ENCODE results near the gene CTCFL. TPM values are rescaled to one million over a fixed set of nuclear protein-coding genes. Genes with fewer than 3 reads are reported as not detected.

CTCFL gene
- total RNA-seq, 1 donor from 2014 or later: not detected

DNA sequence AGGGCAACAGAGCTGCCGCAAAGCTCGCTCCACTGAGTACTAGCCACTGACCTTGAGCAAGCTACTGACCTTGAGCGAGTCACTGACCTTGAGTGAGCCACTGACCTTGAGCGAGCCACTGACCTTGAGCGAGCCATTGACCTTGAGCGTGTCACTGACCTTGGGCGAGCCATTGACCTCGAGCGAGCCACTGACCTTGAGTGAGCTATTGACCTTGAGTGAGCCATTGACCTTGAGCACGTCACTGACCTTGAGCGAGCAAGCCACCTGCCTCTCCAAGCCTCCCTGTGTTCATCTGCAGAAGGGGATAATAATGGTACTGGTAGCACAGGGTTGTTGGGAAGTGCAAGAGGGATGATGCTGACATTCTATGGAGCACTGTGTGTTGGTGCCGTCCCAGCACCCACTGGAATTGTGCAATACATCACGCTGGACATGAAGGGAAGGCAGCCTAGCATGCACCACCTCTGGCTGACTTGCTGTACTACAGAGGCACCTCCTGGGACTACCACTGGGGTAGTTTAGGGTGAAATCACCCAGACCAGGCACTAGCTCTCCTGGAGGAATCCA is 60.2 kb downstream of the CTCFL start:
- H3K27me3 Mint-ChIP-seq (ENCODE audit: insufficient read depth): peaks cover 7% of the 10 kb centered on the region
- intact Hi-C loops (cut with micrococcal nuclease): no loop called here
- no peak for DNase-seq (ENCODE audit: low spot score)

DNA sequence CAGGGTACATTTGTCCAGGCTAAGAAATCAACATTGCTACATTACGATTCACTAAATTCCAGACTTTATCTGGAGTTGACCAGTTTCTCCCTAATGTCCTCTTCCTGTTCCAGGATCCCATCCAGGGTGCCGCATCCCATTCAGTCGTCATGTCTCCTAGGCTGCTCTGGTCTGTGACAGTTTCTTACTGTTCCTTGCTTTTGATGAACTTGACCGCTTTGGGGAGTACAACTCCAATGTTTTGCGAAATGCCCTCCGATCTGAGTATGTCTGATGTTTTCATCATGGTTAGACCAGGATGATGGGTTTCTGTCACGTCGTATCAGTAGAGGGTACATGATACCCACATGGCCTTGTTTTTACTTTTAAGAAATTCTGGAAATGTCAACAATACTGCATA is 62.2 kb downstream of the CTCFL start:
- no peaks in the 10 kb centered on the region for H3K9me3 Mint-ChIP-seq

More for the DNA sequence above, 60.2 kb downstream of the CTCFL start:
- no peak overlapping the region for H3K27ac Mint-ChIP-seq
- H3K4me1 Mint-ChIP-seq (ENCODE audit: low read depth): no peaks in the 10 kb centered on the region
- no peaks in the 10 kb centered on the region for H3K9me3 Mint-ChIP-seq
- H3K36me3 Mint-ChIP-seq (ENCODE audit: low read depth): no peaks in the 10 kb centered on the region
- H3K4me3 Mint-ChIP-seq: no peak overlapping the region

DNA sequence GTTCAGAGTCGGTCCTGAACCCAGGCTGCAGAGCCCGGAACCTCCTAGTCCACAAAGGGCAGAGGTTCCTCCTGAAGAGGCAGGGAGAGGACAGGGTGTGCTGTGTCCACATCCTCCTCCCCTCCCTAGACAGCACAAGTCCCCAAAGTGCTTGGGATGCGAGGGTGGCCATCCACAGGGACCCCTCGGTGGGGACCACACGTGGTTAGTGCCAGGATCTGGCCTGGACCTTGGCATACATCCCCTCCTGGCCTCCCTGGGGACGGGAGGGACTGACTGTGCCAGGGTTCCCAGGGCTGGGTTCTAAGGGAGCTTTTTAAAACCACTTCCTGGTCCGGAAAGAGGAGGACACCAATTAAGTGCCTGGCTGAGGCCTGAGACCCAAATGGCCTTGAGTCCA is 63.2 kb downstream of the CTCFL start:
- Mint-ChIP-seq H3K27me3 (ENCODE audit: insufficient read depth) (peaks cover 9% of the 10 kb centered on the region), H3K9me3 (no peaks in the 10 kb centered on the region), H3K4me3 (no peak overlapping the region), H3K4me1 (ENCODE audit: low read depth) (no peaks in the 10 kb centered on the region), H3K36me3 (ENCODE audit: low read depth) (no peaks in the 10 kb centered on the region), H3K27ac (no peak overlapping the region)
- no peak for DNase-seq (ENCODE audit: low spot score)
- intact Hi-C loops (cut with micrococcal nuclease): no loop called here

More for the DNA sequence above, 62.2 kb downstream of the CTCFL start:
- Mint-ChIP-seq H3K36me3 (ENCODE audit: low read depth) (no peaks in the 10 kb centered on the region), H3K27ac (no peak overlapping the region), H3K4me1 (ENCODE audit: low read depth) (no peaks in the 10 kb centered on the region), H3K4me3 (no peak overlapping the region), H3K27me3 (ENCODE audit: insufficient read depth) (peaks cover 9% of the 10 kb centered on the region)
- intact Hi-C loops (cut with micrococcal nuclease): no loop called here
- no peak for DNase-seq (ENCODE audit: low spot score)

DNA sequence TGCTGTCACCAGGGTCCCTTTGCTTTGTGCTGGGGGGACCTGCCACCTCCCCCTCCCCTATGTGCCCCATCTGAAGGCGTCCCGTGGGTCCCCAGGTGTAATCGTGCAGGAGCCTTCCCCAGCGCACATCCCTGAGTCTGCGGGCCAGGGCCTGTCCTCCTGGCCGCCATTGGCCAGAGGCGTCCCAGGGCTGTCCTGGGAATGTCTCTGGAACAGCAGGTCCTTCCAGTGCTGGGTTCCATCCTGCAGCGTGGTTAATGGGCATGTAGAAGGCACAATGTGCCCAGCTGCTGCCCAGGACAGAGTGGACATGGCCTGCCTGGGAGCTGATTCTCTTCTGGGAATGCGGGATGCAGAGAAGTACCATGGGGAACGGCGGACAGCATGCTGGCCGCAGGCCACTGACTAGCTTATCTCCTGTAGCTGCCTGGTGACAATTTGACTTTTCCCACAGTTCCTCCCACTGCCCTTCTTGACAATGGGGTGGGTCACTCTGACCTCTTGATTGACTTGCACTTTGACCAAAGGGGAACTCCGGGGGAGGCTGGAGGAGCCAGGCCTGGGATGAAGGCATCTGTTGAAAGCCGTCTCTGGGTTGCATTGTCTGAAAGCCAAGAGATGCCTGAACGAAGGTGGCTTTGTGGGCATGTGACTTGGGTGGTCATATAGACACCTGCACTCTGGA is 64.0 kb downstream of the CTCFL start:
- DNase-seq (ENCODE audit: low spot score): no peak
- Mint-ChIP-seq H3K36me3 (ENCODE audit: low read depth) (no peaks in the 10 kb centered on the region), H3K27me3 (ENCODE audit: insufficient read depth) (peaks cover 9% of the 10 kb centered on the region), H3K27ac (no peak overlapping the region), H3K4me3 (no peak overlapping the region), H3K9me3 (no peaks in the 10 kb centered on the region), H3K4me1 (ENCODE audit: low read depth) (no peaks in the 10 kb centered on the region)
- intact Hi-C loops (cut with micrococcal nuclease): no loop called here

DNA sequence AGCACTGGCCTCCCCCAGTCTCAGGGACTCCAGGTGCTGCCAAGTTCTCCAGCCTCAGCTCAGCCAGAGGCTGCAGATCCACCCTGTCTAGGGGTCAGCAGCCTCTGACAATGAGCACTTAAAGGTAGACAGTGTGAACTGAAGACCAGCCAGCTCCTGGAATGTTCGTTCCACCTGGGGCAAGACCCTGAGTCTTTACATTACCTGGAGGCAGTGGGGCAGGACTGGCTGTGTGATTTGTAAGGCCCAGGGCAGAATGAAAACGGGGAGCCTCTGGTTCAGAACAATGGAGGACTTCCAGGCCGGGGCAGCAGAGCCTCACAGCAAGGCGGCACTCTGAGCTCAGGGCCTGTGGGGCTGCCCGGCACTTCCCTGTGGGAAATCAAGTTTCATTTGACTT is 65.0 kb downstream of the CTCFL start:
- no peak for DNase-seq (ENCODE audit: low spot score)
- intact Hi-C loops (cut with micrococcal nuclease): no loop called here
- H3K4me3 Mint-ChIP-seq: no peak overlapping the region
- H3K36me3 Mint-ChIP-seq (ENCODE audit: low read depth): no peaks in the 10 kb centered on the region
- H3K9me3 Mint-ChIP-seq: no peaks in the 10 kb centered on the region
- no peak overlapping the region for H3K27ac Mint-ChIP-seq
- H3K4me1 Mint-ChIP-seq (ENCODE audit: low read depth): no peaks in the 10 kb centered on the region
- peaks cover 9% of the 10 kb centered on the region for H3K27me3 Mint-ChIP-seq (ENCODE audit: insufficient read depth)

DNA sequence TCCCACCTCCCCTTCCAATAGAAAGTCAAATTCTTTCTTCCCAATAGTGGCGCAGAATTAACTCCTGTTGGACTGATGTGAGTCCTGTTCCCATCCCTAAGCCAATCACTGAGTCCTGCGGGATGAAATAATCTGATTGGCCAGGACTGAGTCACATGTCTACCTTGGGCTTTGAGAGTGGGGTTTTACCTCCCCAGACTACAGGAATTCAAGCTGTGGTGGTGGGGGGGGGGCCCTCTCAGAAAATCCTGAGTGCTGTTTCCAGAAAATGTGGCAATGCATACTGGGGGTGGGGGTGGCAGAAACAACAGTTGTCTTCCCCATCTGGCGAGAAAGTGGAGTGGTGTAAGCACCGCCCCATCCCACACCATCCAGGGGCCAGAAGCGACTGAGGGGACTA is 65.7 kb downstream of the CTCFL start:
- DNase-seq (ENCODE audit: low spot score): no peak
- H3K9me3 Mint-ChIP-seq: no peaks in the 10 kb centered on the region
- no peaks in the 10 kb centered on the region for H3K4me1 Mint-ChIP-seq (ENCODE audit: low read depth)
- no peaks in the 10 kb centered on the region for H3K36me3 Mint-ChIP-seq (ENCODE audit: low read depth)
- H3K27me3 Mint-ChIP-seq (ENCODE audit: insufficient read depth): peaks cover 9% of the 10 kb centered on the region
- no peak overlapping the region for H3K27ac Mint-ChIP-seq
- no peak overlapping the region for H3K4me3 Mint-ChIP-seq
- intact Hi-C loops (cut with micrococcal nuclease): no loop called here

DNA sequence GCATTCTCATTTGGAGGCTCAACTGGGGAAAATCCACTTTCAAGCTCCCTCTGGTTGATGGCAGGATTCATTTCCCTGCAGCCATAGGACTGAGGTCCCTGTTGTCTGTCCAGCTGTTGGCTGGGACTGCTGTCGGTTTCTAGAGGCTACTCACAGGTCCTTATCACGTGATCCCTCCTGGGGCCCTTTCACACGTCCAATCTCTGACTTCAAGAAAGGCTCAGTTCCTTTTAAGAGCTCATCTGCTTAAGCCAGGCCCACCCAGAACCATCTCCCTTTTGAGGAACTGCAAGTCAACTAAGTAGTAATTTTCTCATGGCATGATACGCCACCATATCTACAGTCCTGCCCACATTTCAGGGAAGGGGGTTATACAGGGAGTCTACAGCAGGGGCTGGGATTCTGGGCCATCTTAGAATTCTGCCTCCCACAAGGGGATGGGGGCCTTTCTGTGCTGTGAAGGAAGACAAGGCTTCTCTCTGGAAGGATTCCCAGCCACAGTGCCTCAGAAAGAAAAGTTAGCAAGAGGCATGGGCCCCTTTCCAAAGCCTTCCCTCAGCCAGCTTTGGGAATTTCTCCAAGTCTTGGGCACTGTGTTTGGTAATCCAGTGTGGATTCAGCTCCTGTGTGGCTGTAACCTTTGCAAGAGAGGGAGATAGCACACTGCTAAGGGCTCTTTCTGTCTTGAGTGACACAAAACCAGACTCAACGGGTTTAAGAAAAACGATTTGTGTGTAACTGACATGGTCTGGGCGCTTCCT is 66.4 kb downstream of the CTCFL start:
- Mint-ChIP-seq H3K27me3 (ENCODE audit: insufficient read depth) (peaks cover 9% of the 10 kb centered on the region), H3K4me3 (no peak overlapping the region), H3K9me3 (no peaks in the 10 kb centered on the region), H3K36me3 (ENCODE audit: low read depth) (no peaks in the 10 kb centered on the region), H3K4me1 (ENCODE audit: low read depth) (no peaks in the 10 kb centered on the region), H3K27ac (no peak overlapping the region)
- no peak for DNase-seq (ENCODE audit: low spot score)
- intact Hi-C loops (cut with micrococcal nuclease): no loop called here

DNA sequence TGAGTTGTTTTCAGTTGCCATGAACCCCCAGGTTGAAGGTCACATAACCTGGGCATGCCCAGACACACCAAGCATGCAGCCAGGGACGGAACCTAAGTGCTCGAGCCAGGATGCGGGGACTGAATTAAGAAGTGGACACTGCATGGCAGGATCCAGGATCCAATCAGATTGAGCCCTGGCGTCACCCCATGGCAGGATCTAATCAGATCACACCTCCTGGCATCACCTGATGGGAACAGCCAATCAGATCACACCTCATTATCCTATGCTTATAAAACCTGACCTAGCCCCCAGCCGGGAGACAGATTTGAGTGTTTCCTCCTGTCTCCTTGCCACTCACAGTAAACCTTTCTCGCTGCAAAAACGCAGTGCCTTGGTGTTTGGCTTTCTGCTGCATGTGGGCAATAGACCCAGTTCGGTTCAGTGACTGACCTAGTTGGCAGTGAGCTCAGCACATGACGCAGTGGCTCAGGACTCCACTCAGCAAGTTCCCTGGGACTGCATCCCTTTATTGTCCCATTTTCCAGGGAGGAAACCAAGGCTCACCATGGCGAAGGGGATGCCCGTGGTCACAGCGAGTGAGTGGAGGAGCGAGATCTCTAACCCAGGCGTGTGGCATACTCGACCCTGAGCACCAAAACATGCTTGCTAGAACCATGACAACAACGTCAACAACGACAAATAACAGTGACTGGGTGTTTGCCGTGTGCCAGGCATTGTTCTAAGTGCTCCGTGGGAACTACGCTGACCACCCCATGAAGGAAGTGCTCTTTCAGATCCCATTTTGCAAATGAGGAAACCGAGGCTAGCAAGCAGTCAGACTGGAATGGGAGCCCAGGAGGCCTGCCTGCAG is 67.5 kb downstream of the CTCFL start:
- Mint-ChIP-seq H3K27ac (no peak overlapping the region), H3K36me3 (ENCODE audit: low read depth) (no peaks in the 10 kb centered on the region), H3K27me3 (ENCODE audit: insufficient read depth) (peaks cover 9% of the 10 kb centered on the region), H3K4me3 (no peak overlapping the region), H3K4me1 (ENCODE audit: low read depth) (no peaks in the 10 kb centered on the region), H3K9me3 (no peaks in the 10 kb centered on the region)
- intact Hi-C loops (cut with micrococcal nuclease): no loop called here
- DNase-seq (ENCODE audit: low spot score): no peak

DNA sequence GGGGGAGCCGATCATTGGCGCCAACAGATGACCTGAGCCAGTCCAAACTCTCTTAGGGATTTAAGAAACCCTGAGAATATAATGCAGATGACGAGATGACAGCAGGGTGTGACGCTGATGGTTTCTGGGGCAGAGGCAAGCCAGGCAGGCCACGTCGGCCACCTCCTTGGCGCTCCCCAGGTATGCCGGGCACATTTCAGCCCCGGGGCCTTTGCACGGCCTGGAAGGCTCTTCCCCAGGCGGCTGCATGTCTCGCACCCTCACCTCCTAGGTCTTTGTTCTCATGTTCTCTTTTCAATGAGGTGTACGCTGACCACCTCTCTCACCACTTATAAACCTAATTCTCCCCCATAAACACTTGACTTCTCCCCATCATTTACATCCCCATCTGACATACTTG is 68.8 kb downstream of the CTCFL start:
- Mint-ChIP-seq H3K4me1 (ENCODE audit: low read depth) (peaks cover 13% of the 10 kb centered on the region), H3K36me3 (ENCODE audit: low read depth) (no peaks in the 10 kb centered on the region), H3K27ac (no peak overlapping the region), H3K27me3 (ENCODE audit: insufficient read depth) (peaks cover 4% of the 10 kb centered on the region), H3K4me3 (no peak overlapping the region), H3K9me3 (no peaks in the 10 kb centered on the region)
- DNase-seq (ENCODE audit: low spot score): no peak
- intact Hi-C loops (cut with micrococcal nuclease): no loop called here

DNA sequence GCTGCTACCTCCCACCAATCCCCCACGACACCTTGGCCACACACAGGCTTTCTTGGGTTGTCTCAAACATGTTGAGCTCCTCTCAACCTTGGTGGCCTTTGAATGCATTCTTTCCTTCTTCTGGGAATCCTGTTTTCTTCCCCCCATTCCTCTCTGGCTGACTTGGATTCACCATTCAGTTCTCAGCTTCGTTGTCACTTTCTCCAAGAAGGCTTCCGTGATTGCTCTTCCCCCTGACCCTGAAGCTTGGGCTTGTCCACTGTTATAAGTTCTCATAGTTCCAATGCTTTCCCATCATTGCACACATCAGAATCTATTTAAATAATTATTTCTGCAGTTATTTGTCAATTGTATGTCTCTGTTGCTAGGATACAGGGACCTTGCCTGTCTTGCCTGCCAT is 69.6 kb downstream of the CTCFL start:
- Mint-ChIP-seq H3K27ac (no peak overlapping the region), H3K9me3 (no peaks in the 10 kb centered on the region), H3K4me1 (ENCODE audit: low read depth) (peaks cover 18% of the 10 kb centered on the region), H3K27me3 (ENCODE audit: insufficient read depth) (peaks cover 7% of the 10 kb centered on the region), H3K36me3 (ENCODE audit: low read depth) (no peaks in the 10 kb centered on the region), H3K4me3 (no peak overlapping the region)
- intact Hi-C loops (cut with micrococcal nuclease): no loop called here
- DNase-seq (ENCODE audit: low spot score): no peak

DNA sequence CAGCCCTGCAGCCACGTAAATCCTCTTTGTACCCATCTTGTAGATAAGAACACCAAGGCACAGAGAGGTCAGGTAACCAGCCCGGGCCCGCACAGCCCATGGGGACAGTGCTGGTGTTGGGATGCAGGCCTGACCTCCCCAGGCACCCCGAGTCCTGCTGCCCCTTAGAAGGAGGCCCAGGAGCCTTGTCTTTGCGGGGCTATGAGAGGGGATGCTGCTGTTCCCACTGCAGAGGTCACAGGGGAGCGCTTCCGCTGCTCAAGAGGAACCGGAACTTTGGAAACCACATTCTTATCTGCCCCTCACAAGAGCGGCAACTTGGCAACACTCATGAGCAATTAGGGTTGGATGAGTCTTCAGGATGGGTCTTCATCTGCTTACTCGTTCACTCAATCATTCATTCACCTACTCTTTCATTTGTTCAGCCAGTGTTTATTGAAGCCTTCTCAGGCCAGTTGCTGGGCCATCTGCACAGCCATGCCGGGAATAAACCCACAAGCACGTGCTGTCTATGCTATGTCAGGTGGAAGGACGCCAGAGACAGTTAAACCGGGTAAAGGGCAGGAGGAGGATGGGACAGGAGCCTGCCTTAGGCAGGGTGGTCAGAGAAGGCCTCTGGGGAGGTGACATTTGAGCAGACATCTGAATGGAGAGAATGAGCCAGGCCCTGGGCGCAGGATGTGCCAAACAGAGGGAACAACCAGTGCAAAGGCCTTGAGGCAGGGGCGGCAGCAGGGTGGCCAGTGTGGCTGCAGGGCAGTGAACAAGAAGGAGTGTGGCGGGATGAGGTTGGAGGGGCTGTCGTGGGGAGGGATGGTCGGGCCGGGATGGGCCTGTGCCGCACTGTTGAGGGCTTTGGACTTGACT is 72.9 kb downstream of the CTCFL start:
- Mint-ChIP-seq H3K36me3 (ENCODE audit: low read depth) (no peaks in the 10 kb centered on the region), H3K27me3 (ENCODE audit: insufficient read depth) (peaks cover 6% of the 10 kb centered on the region), H3K4me3 (no peak overlapping the region), H3K9me3 (no peaks in the 10 kb centered on the region), H3K27ac (no peak overlapping the region), H3K4me1 (ENCODE audit: low read depth) (peaks cover 24% of the 10 kb centered on the region)
- no peak for DNase-seq (ENCODE audit: low spot score)
- intact Hi-C loops (cut with micrococcal nuclease): no loop called here

DNA sequence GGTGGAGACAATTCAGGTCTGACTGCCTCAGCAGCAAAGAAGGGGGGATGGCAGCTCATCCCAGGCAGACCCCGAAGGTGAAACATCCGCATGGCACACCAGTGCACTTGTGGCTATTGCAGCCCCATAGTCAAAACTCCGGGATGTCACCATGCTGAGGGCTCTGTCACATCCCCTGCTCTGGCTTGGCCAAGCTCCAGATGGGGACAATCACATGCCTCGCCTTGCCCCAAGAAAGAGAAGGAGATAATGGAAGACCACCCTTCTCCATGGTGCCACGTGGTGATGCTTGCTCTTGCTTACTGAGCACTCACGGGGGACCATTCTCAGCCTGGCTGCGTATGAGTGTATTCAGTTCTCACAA is 73.5 kb downstream of the CTCFL start:
- H3K27me3 Mint-ChIP-seq (ENCODE audit: insufficient read depth): peaks cover 6% of the 10 kb centered on the region
- no peaks in the 10 kb centered on the region for H3K36me3 Mint-ChIP-seq (ENCODE audit: low read depth)
- H3K4me1 Mint-ChIP-seq (ENCODE audit: low read depth): peaks cover 24% of the 10 kb centered on the region
- no peak for DNase-seq (ENCODE audit: low spot score)
- H3K4me3 Mint-ChIP-seq: no peak overlapping the region
- H3K27ac Mint-ChIP-seq: no peak overlapping the region
- H3K9me3 Mint-ChIP-seq: no peaks in the 10 kb centered on the region
- intact Hi-C loops (cut with micrococcal nuclease): no loop called here

Data from activated T-helper 1 cell treated with anti-CD3 and anti-CD28 coated beads, Interleukin-12 subunit alpha, Interleukin-12 subunit beta, Interleukin-2, Interleukin-4 antibody, amounts not matched to agents 30 ng/mL and 10 ng/mL and 1 ng/mL, durations not matched to agents 14 hours and 24 hours and 36 hours (primary cell).